Body of pancreas (tissue), 4 donors: Measurements from ENCODE around the gene PRLHR. TPM values are rescaled to one million over a fixed set of nuclear protein-coding genes. Genes with fewer than 3 reads are reported as not detected.

Source experiments
- ATAC-seq: fragments of 150-250 bp; one replicate; pipeline ENCODE4 v1.9.1; 2016
- DNase-seq, 4 donors: peaks; one replicate each; pipeline ENCODE4 v3.0.0-alpha.2; 2019
- H3K27ac ChIP-seq, 4 donors: fragments of 200-600 bp; sonication (generic); 1 replicate in 3 of 4; 2 replicates in 1 of 4; pipeline versions ENCODE4 v1.5.1 to v1.6.1; 2016 to 2019; ENCODE audit warnings: mild to moderate bottlenecking in 1 of 4, mixed read lengths in 1 of 4, moderate library complexity in 1 of 4
- H3K27me3 ChIP-seq, 2 donors: fragments of 200-600 bp; sonication (generic); one replicate each; pipeline ENCODE4 v1.6.0; 2016; ENCODE audit warnings: mild to moderate bottlenecking in 1 of 2
- H3K36me3 ChIP-seq, 2 donors: fragments of 200-600 bp; sonication (generic); replicated peaks in 1 of 2; 2 replicates each; pipeline ENCODE4 v1.5.1; 2016; ENCODE audit warnings: low read depth in 2 of 2; ENCODE audit not compliant: insufficient read depth in 1 of 2
- H3K4me1 ChIP-seq: fragments of 200-600 bp; sonication (generic); one replicate; pipeline ENCODE4 v1.6.0; 2016
- H3K4me3 ChIP-seq, 2 donors: fragments of 200-600 bp; sonication (generic); 1 replicate in 1 of 2; 2 replicates in 1 of 2; pipeline ENCODE4 v1.5.1; 2016 to 2019
- H3K9me3 ChIP-seq, 3 donors: fragments of 200-600 bp; sonication (generic); 1 replicate in 2 of 3; 2 replicates in 1 of 3; pipeline ENCODE4 v1.5.1; 2016
- POLR2A ChIP-seq, 3 donors: fragments of 450-650 bp; IDR thresholded peaks; one replicate each; pipeline ENCODE4 v1.6.1; 2016; ENCODE audit warnings: antibody characterized with exemption in 3 of 3, mild to moderate bottlenecking in 2 of 3
- WGBS, 2 donors: methylation state at CpG; one replicate each; pipeline ENCODE4 v1.1.5; 2017; 5-methylcytosine and 5-hydroxymethylcytosine counted together
- intact Hi-C: fragments of 100-400 bp; cut with DNase I; formaldehyde crosslinking; loops from one replicate; pipeline ENCODE4 v1.15.1; 2023
- total RNA-seq, 2 donors: library from RNA; depleted of rRNA; stranded (reverse); fragments of >200 nt; gene quantifications; one replicate each; pipeline ENCODE4 v1.1.0, GENCODE V29; 2016
- TF ChIP-seq, protein P1 (sequence below), 7 experiments: fragments of 450-650 bp in 4 of 7; fragments of 200-600 bp in 3 of 7; sonication (generic) in 3 of 7; IDR thresholded peaks; one replicate each; pipeline ENCODE4 v1.5.1; 2016 to 2019; ENCODE audit warnings: antibody characterized with exemption in 7 of 7

PRLHR gene
- total RNA-seq, 2 donors from 2014 or later: not detected

DNA sequence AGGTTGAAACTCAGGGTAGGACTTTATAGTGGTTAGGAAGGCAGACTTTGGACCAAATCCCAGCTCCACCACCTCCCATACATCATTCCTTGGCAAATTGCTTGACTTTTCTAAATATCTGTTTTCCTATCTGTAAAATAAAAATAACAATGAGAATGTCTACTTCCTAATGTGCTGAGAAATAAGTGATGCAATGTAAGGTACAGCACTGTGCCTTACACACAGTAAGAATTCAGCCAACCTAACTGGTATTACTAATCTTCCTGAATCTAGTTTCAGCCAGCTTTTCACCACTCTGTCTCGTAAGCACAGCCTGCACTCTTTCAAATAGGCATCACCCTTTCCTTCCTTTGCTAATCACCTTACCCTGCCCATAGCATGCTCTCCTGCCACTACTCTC, 9.7 kb downstream of the PRLHR start:
- peak overlapping the region in 1 of 4 donors; percentile 16 for H3K27ac ChIP-seq
- H3K4me3 ChIP-seq: no peak overlapping the region
- intact Hi-C loops: no loop called here
- ATAC-seq (no peak), DNase-seq (no peak)
- no peaks in the 10 kb centered on the region for H3K36me3 ChIP-seq
- H3K27me3 ChIP-seq: no peaks in the 10 kb centered on the region
- no peaks in the 10 kb centered on the region for H3K9me3 ChIP-seq
- H3K4me1 ChIP-seq: peaks cover 35% of the 10 kb centered on the region
- TF ChIP-seq, protein P1, sequence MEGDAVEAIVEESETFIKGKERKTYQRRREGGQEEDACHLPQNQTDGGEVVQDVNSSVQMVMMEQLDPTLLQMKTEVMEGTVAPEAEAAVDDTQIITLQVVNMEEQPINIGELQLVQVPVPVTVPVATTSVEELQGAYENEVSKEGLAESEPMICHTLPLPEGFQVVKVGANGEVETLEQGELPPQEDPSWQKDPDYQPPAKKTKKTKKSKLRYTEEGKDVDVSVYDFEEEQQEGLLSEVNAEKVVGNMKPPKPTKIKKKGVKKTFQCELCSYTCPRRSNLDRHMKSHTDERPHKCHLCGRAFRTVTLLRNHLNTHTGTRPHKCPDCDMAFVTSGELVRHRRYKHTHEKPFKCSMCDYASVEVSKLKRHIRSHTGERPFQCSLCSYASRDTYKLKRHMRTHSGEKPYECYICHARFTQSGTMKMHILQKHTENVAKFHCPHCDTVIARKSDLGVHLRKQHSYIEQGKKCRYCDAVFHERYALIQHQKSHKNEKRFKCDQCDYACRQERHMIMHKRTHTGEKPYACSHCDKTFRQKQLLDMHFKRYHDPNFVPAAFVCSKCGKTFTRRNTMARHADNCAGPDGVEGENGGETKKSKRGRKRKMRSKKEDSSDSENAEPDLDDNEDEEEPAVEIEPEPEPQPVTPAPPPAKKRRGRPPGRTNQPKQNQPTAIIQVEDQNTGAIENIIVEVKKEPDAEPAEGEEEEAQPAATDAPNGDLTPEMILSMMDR (IDR thresholded peaks at IDR 0.05): no peak
- TF ChIP-seq POLR2A (IDR thresholded peaks at IDR 0.05): no peak
- 73 to 76% methylated on average over 1 of the region's 1 CpG for WGBS, 2 donors

DNA sequence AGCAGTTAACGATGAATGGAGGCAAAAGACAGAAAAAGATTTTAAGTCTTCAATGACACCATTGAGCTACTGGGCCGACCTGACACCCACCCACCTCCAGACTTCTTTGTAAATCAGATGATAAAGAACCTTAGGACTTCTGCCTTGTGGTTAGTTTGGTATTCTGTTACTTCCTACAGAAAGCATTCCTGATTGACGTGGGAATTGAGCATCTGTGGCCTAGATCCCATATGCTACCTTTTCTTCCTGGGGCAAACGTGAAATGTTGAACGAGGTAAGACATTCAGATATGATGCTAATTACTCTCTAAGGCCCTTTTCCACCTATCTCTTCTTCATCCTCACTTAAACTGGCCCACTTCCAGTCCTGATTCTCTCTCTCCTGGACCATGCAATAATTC, 10.2 kb downstream of the PRLHR start:
- TF ChIP-seq, protein P1 (IDR thresholded peaks at IDR 0.05): no peak
- TF ChIP-seq POLR2A (IDR thresholded peaks at IDR 0.05): no peak
- peak in 3 of 4 donors; percentile 46 to 65 (median 50) for DNase-seq
- H3K4me1 ChIP-seq: peaks cover 34% of the 10 kb centered on the region
- intact Hi-C loops: no loop called here
- H3K9me3 ChIP-seq: no peaks in the 10 kb centered on the region
- ATAC-seq: peak; percentile 54
- no peaks in the 10 kb centered on the region for H3K36me3 ChIP-seq
- WGBS, 2 donors: 46 to 61% methylated on average over 5 of the region's 5 CpGs
- H3K27me3 ChIP-seq: no peaks in the 10 kb centered on the region
- H3K4me3 ChIP-seq: no peak overlapping the region
- no peak overlapping the region for H3K27ac ChIP-seq

DNA sequence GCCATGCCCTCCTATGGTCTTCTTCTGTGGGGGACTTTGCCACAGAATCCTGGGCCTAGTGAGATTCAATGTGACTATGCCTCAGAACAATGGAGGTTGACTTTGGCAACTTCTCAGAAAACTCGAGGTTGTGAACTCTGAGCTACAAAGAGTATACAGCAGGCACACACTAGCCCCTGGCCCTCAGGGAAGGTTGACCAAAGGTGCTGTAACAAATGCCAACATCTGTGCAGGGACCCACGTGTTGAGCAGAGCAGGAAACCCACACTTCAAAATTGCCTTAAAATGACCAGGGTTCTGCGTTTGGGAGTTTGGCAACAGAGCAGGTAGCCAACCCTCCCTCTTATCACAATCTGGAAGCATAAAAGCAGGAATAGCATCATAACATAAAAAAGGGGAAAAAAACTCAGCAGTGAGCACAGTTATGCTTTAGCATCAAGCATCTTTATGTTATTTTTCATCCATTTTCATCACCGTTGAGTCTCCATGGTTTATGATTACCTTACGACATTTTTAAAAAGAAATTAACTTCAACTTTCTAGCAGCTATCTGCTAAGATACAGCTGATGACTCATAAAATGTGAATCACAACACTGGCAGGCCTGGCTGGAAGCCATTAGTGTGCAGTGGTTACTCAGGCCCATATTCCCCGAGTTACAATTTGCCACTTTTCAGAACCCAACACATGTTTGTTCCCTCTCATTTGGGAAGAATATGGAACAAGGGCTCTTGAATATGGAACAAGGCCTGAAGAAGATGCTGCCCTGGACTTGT, 11.1 kb downstream of the PRLHR start:
- Histone ChIP-seq H3K4me1 (peaks cover 29% of the 10 kb centered on the region), H3K4me3 (no peak overlapping the region), H3K36me3 (no peaks in the 10 kb centered on the region), H3K27me3 (no peaks in the 10 kb centered on the region), H3K9me3 (no peaks in the 10 kb centered on the region), H3K27ac (no peak overlapping the region)
- ATAC-seq (no peak), DNase-seq (peak in 1 of 4 donors; percentile 66)
- TF ChIP-seq, protein P1 (IDR thresholded peaks at IDR 0.05): no peak
- TF ChIP-seq POLR2A (IDR thresholded peaks at IDR 0.05): no peak
- intact Hi-C loops: no loop called here
- WGBS, 2 donors: 64 to 74% methylated on average over 6 of the region's 6 CpGs

DNA sequence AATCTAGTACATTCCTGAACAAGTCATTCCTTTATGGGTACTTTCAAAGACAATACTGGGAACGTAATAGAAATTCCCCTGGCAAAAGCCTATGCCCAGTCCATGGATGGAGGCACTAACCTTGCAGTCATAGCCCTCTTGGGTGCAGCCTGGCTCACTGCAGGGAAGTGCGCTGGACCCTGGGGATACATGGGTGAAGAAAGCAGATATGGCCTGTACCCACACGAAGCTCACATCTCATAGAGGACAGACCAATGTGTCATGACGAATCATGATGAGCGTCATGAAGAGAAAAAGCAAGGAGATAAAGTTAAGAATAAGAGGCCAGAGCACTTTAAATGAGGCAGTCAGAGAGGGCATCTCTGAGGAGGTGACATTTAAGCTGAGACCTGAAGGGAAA, 11.8 kb downstream of the PRLHR start:
- intact Hi-C loops: no loop called here
- TF ChIP-seq, protein P1 (IDR thresholded peaks at IDR 0.05): no peak
- TF ChIP-seq POLR2A (IDR thresholded peaks at IDR 0.05): no peak
- Histone ChIP-seq H3K4me1 (peaks cover 29% of the 10 kb centered on the region), H3K9me3 (no peaks in the 10 kb centered on the region), H3K4me3 (no peak overlapping the region), H3K36me3 (no peaks in the 10 kb centered on the region), H3K27ac (no peak overlapping the region), H3K27me3 (no peaks in the 10 kb centered on the region)
- WGBS, 2 donors: 96 to 99% methylated on average over 5 of the region's 5 CpGs
- DNase-seq: no peak
- no peak for ATAC-seq

DNA sequence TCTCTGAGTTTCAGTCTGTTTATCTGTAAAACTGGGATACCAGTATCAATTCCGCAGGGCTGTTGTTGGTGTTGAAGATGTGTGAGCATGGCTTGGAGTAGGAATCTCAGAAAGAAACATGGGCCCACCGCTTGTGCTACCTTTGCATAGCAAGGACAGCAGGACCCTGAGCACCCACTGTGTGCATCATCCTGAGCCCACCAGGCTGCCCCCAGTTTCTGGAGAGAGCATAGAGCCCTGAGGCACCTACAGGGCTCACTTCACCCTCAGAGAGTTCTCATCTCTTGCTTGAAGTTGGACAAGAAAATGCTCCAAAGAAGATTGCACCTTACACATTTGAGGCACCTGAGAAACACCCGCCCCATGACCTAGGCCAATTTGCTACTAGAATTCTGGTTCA, 12.9 kb downstream of the PRLHR start:
- intact Hi-C loops: no loop called here
- 97 to 98% methylated on average over 2 to 3 of the region's 3 CpGs for WGBS, 2 donors
- ATAC-seq (no peak), DNase-seq (no peak)
- no peak for TF ChIP-seq POLR2A (IDR thresholded peaks at IDR 0.05)
- TF ChIP-seq, protein P1 (IDR thresholded peaks at IDR 0.05): no peak
- Histone ChIP-seq H3K4me3 (no peak overlapping the region), H3K27me3 (no peaks in the 10 kb centered on the region), H3K4me1 (peaks cover 29% of the 10 kb centered on the region), H3K9me3 (no peaks in the 10 kb centered on the region), H3K27ac (no peak overlapping the region), H3K36me3 (no peaks in the 10 kb centered on the region)
